HG02885 (cell line): ENCODE measurements around the gene TEX261.
"Not testable (repeated sequence)": the region's sequence is repeated elsewhere in the genome, so short reads cannot be mapped to it uniquely, and the experiment has no call there.

Source experiments
- ATAC-seq: cut with Tn5 transposase; IDR thresholded peaks from one replicate; pipeline ENCODE4 v1.9.1; 2021; ENCODE audit warnings: mild to moderate bottlenecking; ENCODE audit not compliant: unreplicated experiment, poor library complexity

The TEX261 gene

DNA sequence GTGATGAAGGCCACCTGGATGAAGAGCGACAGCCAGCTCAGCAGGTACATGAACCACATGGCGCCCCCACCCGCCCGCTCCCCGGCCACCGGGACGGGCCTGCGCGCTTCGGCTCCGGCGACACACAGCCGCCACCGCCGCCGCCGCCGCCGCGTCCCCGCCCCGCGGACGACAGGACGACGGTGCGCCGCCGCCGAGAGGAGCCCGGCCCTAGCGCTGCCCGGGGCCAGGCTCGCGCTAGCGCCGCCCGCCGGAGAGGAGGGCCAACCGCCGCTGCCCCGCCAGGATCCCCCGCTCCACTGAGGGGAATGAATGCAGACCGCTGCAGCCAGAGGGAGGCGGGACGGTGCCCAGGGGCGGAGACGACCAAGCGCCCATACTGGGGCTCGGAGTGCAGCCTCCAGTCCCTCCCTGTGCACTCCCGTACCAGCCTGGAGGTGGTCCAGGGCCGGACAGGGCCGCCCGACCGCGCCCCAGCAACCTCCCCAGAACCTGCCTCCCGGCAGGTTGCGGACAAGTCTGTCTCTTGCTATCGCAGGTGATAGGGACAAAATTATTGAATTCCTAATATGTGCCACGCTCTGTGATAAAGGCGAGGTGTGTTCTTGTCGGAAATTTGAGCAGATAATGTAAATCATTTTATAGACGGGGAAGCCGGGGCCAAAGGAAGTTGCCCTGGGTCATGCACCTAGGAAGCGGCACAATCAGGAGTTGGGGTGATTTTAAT lies at the start of gene TEX261:
TEX261 (minus strand) TSS at position 175 of the 727 bp plus-strand sequence; CDS start at position 59, 116 bp downstream.
- peak; percentile 95 for ATAC-seq

DNA sequence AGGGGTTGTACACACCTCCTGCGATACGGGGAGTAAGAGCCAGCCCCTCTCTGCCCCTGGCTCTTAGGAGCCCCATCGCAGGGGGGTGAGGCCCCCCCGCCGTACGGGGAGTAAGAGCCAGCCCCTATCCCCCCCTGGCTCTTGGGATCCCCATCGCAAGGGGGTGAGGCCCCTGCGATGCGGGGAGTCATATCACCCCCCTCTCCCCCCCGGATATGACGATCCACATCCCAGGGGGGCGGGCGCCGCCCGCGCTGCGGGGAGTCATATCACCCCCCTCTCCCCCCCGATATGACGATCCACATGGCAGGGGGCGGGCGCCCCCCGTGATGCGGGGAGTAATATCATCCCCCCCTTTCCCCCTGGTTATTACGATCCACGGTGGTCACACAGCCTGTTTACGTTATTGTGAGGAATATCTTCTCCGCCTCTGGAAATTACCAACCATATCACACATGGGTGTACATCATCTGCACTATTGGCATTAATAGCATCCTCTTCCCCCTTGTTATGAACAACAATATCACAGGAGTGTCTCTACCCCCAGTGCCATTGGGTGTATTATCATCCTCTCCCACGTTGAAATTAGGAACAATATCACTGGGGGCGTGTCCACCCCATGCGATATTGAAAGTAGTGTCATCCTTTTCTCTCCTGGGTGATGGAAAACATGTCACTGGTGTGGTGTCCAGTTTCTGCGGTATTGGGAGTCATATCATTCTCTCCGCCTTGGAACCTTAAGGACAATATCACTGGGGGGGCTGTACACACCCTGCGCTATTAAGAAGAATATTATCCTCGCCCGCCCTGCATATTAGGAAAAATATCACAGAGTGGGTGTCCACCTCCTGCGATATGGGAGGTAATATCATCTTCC lies 49.1 kb upstream of the TEX261 start:
- no peak for ATAC-seq

DNA sequence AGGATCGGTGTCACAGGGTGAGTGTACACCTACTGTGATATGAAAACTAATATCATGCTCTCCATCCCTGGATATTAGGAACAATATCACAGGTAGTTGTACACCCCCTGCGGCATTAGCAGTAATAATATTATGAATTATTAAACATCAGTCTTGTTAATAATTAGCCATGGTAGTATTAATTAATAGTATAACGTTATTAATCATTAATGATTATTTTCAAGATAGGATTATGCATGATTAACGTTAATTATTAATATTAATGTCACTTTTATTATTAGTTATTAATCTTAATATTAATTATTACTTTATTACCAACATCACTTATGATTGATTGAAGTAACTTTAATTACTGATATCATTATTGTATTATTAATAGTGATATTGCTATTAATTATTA lies 47.6 kb upstream of the TEX261 start:
- no peak for ATAC-seq

DNA sequence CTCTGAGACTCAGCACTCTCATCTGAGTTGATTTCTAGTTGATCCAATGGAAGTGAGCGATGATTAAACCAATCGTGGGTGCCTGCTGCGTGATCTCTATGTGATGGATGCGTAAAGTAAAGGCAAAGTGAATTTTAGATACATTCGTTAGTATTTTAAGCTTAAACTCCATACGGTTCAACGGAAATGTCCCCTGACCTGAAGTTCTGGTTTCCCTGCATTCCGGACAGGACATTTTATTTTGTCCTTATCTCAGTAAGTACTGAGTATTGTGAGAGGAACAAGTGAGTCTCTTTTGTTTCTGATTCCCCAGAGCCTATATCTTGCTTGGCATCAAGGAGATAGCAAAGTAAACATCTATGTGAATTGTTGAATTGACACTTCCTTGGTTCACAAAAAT lies 41.6 kb upstream of the TEX261 start:
- ATAC-seq, result not testable (repeated sequence)

DNA sequence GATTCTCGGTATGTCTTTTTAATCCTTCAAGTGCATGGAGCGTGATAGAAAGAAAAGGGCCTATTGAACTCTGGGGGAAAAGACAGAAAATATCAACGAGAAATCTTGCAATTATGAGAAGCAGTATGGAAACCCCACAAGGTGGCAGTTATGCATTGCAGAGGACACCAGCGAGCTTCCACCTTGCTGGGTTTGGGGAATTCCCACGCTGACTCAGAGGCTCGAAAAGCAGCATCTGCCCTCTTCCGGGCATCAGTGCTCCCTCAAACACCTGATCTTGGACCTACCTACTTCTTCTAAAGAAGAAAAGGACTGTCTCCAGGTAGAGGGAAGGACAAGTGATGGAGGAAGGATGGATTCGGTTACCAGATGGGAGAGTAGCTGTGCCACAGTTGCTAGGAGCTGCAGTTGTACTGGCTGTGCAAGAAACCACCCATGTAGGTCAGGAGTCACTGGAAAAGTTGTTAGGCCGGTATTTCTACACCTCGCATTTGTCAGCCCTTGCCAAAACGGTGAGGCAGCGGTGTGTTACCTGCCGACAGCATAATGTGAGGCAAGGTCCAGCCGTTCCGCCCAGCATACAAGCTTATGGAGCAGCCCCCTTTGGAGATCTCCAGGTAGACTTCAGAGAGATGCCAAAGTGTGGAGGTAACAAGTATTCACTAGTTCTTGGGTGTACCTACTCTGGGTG lies 29.0 kb upstream of the TEX261 start:
- not testable (repeated sequence) for ATAC-seq

DNA sequence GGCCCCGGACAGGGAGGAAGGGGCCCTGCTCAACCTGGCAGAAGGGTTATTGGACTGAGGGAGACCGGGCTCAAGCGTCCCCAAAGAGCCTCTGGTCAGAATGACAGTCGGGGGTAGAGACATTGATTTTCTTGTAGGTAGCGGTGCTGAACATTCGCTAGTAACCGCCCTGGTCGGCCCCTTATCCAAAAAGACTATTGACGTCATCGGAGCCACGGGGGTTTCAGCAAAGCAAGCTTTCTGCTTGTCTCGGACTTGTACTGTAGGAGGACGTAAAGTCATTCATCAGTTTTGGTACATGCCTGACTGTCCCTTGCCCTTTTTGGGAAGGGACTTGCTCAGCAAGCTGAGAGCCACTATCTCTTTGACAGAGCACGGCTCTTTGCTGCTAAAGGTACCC lies 26.7 kb upstream of the TEX261 start:
- ATAC-seq, result not testable (repeated sequence)

DNA sequence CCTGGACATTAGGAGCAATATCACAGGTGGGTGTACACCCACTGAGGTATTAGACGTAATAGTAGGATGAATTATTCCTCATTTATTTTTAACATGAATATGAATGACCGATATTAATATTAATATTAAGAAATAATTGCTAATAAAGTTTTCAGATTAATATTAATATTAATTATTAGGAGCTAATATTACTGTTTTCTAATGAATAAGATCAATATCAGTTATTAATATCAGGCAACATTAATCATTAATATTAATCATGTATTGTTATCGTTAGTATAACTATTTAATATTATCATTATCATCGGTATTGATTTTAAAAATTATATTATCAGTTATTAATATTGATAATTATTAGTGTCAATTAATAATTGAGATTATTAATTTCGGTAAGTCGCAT lies 25.3 kb upstream of the TEX261 start:
- not testable (repeated sequence) for ATAC-seq

DNA sequence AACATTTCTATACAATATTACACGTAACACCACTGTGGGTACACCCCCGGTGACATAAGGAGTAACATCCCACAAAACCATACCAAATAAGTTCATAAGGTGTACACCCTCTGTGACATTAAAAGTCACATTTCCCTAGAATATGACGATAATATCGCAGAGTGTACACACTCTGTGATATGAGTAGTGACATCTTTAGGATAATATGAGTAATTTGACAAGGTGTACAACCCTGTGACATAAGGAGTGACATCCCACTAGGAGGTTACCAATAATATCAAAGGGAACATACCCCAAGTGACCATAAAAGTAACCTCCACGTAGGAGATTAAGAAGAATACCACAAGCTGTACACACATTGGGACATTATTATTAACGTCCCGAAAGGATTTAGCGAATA lies 24.0 kb upstream of the TEX261 start:
- ATAC-seq, result no peak

DNA sequence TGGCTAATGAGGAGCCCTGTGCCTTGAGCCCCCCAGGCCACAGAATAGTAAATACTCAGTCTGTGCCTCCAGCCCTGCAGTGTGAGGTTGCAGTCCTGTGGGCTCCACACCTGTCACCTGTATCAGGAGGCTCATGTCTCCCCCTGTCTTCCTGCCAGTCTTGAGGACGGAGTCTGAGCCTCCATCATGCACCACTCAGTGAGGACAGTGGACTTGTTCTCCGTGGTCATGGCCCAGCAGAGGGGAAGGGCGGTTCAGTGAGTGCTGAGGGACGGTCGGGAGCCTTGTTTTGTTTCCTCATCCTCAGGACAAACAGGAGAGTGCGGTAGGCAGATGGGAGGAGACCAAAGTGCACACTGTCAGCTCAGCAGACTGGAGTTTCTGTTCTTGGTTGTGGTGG lies 17.1 kb upstream of the TEX261 start:
- ATAC-seq, result not testable (repeated sequence)

DNA sequence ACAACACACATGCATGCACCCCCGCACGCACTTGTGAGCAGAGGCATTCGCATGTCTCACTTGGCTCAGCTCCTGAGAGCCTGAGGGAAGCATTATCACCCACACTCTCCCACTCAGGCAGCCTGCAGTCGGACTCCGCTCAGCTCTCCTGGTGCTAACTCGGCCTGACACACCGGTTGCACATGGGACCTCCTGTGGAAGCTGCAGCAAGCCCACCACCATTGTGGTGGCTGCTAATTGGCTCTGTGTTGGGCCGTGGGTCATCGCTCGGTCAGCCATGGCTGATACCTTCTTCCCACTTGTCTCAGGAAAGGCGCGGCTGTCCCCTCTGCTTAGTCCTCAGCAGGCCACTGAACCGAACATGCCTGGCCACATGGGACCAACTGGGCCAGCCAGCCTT lies 13.7 kb upstream of the TEX261 start:
- no peak for ATAC-seq

DNA sequence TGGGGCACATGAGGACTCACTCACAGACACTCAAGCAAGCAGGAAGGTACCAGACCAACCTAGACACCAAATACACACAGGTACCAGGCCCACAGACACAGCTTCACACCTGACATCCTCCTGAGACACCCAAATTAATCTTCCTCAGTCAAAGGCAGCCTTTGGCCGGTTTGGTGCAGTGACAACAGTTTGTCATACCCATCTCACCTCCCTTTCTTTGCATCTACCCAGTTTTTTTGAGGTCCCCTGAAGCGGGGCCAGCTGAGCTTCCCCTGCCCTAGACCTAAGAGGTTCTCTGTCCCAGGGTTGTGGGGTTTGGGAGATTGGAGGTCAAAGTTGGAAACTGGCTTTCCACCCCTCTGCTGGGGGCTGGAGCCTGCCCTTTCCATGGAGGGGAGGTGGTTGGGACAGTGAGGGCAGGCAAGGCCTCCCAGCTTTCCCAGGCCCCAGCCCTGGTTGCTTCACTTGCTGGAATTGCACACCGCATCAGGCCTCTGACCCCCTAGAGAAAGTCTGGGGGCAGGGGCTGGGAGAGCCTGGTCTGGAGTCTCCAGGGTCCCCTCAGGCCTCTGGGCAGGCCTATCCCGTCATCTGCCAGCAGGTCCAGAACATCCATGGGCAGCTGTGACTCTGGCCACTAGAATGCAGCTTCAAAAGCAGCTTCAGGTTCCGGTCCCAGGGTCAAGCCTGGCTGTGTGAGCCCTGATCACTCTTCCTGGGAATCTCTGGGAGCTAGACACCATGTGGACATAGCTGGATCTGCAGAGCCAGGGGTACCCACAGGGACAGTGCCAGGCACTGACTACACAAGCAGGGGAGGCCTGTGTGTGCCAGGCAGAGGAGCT lies 12.5 kb upstream of the TEX261 start:
- no peak for ATAC-seq

DNA sequence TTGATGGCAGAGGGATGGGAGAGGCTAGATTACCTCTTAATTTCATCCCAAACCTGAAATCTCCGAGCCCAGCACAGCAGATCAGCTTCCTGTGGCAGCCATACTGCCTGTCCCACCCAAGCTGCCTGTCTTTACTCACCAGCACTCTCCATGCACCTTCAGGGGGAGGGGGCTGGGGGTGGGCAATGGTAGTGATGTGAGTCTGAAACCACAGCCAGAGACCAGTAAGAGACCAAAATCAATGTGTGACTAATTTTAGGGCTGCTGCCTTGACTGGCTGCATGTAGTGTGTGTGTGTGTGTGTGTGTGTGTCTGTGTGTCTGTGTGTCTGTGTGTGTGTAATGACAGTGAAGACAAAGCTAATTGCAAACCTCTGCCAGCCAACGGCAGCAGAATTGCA lies 11.7 kb upstream of the TEX261 start:
- no peak for ATAC-seq

DNA sequence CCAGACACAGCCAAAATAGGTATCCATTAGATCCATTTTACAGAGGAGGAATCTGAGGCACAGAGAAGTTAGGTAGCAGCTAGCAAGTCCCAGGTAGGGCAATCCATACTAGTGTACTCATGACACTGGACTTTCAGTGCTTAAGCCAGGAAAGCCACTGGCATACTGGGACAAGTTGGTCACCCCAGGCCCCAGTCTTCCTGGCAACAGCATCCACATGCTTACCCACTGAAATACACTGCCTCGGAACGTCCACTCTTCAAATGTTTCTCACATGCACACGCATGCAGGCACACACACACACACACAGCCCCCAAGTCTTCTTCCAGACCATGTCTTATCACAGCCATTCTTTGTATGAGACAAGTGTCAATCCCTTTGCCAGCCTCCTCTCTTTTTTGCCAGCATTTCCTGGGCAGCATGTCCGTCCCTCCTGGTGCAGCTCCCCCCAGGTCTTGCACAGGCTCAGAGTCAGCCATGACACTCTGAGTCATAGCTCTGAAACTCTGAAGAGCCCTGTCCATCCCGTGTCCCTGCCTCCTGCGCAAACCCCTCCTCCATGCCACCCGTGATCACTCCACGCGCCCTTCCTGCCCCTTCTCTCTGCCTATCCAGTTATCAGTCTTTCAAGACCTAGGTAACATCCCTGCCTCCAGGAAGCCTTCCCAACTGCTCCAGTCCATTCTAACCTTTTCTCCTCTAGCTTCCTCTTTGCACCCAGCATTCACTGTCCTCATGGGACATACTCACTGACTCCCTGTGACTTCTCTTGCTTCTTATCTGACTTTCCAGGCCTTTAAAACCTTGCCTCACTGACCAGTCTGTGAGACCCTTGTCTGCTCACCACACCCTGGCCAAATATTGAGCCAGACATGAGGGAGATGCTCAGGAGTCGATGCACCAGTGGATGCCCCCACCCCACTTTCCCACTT lies 10.9 kb upstream of the TEX261 start:
- no peak for ATAC-seq

DNA sequence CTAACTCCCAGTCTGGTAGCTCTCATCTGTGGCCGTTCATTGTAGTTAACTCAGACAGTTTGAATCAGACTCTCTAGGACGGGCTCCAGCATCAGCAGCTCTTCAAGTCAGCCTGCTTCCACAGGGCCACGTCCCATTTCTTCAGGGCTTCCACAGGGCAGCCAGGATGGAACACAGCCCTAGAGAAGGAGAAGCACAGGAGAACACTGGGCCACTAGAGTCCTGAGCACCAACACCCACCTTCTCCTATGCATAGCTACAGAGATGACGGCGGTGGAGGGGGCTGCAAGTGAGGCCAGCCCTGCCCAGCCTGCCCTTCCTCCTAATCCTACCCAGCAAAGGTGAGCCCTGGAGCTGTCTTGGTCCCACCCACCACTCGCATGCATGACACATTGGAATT lies 10.2 kb upstream of the TEX261 start:
- no peak for ATAC-seq

DNA sequence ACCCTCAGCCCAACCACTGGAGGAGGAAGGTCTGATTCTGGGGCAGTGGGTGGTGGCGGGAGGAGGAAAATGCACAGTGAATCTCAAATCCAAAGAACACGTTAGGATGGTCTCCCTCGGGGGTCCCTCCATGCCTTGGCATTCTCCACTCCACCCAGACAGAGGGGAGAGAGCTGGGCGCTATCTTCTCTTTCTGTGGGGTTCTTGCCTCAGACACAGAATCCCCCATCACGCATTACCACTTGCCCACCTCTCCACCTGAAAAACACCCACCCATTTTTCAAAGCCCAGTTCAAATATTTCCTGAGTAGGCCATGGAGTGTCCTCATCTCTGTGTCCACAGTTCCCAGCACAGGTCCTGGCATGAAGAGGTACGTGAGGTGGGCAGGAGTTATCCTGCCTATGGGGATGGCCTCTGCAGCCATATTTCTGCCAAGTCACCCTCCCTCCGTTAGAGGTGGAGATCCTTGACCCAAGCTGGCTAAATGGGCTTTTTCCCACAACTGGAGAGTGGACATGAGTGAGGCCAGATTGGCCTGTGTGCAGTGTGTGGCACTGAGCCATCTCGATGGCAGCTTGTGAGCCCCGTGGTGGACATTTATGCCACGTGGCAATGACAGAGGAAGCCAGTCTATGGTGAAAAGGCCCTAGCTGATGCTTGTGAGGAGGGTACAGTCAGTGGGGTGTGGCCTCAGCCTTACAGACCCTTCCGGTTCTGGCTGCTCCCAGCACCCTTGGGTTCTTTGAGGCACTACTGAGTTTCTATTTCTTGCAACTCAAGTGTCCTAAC lies 9.5 kb upstream of the TEX261 start:
- no peak for ATAC-seq

DNA sequence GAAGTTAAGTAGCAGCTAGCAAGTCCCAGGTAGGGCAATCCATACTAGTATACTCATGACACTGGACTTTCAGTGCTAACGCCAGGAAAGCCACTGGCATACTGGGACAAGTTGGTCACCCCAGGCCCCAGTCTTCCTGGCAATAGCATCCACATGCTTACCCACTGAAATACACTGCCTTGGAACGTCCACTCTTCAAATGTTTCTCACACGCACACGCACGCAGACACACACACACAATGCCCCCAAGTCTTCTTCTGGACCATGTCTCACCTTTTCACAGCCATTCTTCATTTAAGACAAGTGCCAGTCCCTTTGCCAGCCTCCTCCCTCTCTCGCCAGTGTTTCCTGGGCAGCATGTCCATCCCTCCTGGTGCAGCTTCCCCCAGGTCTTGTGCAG lies 8.7 kb upstream of the TEX261 start:
- no peak for ATAC-seq

DNA sequence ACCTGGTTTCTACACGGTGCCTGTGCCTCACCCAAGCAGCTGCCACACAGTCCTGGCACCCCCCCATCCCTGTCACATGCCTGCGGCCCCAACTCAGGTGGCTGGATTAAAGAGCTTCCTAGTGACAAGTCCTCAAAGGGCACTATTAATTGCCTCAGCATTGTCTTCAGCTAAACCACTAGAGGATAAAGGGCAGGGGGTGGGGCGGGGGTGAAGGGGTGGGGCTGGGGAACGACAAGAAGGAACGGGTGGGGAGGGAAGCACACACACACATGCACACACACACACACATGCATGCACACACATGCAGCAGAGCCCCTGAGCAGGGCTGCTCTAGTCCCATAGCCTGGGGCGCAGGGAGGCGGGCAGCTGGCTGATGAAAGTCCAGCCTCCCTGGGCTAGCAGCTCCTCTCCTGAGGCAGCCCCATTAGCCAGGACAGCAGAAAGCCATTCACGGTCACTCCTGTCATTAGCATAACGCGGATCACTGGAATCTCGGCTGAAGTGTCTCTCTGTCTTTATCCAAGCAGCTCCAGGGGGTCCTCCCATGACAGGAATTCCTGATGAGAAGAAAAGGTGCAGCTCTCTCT lies 7.4 kb upstream of the TEX261 start:
- no peak for ATAC-seq

DNA sequence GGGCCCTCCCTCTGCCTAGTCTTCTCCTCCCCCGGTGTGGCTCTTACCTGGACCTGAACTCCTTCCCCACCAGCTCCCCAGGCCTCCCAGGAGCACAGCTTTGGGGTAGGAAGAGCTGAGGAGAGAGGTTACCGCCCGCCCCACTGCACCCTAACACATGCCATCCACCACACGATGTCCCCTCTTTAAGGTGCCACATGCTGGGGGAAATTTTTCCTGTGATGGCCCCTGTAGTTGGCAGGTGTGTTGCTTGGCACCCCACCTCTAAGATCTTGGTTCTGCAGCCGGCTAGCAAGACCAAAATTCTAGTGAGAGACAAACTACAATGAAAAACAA lies 6.9 kb upstream of the TEX261 start:
- ATAC-seq, result no peak
